Activated CD4-positive, alpha-beta T cell treated with anti-CD3 and anti-CD28 coated beads, Interleukin-2, amount 10 ng/mL, durations not matched to agents 7 days and 5 days (primary cell): ENCODE results near the gene IL15RA. TPM values are rescaled to one million over a fixed set of nuclear protein-coding genes. Genes with fewer than 3 reads are reported as not detected.
"Not testable (repeated sequence)": the region's sequence is repeated elsewhere in the genome, so short reads cannot be mapped to it uniquely, and the experiment has no call there.

Experiments used
- CTCF ChIA-PET: fragments of 350-600 bp; sonication (Branson Sonifier 250); formaldehyde crosslinking; loops from one replicate; lab custom pipeline; 2021; ENCODE audit warnings: antibody characterized with exemption; lab: Charles Lee
- POLR2A ChIA-PET: fragments of 350-600 bp; sonication (Branson Sonifier 250); formaldehyde crosslinking; loops from one replicate; lab custom pipeline; 2021; ENCODE audit warnings: antibody characterized with exemption; lab: Charles Lee
- DNase-seq: peaks from one replicate; pipeline ENCODE4 v3.0.0-alpha.2; 2020
- H3K27ac Mint-ChIP-seq: one replicate; pipeline ENCODE4 v1.8.0; 2021; ENCODE audit warnings: mild to moderate bottlenecking, moderate library complexity, mixed read lengths
- H3K27me3 Mint-ChIP-seq: one replicate; pipeline ENCODE4 v1.8.0; 2021; ENCODE audit warnings: mixed read lengths
- H3K36me3 Mint-ChIP-seq: one replicate; pipeline ENCODE4 v1.8.0; 2021; ENCODE audit warnings: low read depth, mixed read lengths
- H3K4me1 Mint-ChIP-seq: one replicate; pipeline ENCODE4 v1.8.0; 2021; ENCODE audit warnings: mixed read lengths
- H3K4me3 Mint-ChIP-seq: one replicate; pipeline ENCODE4 v1.8.0; 2021; ENCODE audit warnings: mild to moderate bottlenecking, moderate library complexity, mixed read lengths
- H3K9me3 Mint-ChIP-seq: one replicate; pipeline ENCODE4 v1.8.0; 2021; ENCODE audit warnings: mixed read lengths
- total RNA-seq, 2 experiments: library from RNA; stranded (reverse); gene quantifications; one replicate each; pipeline ENCODE4 v1.2.3, GENCODE V29; 2021

The IL15RA gene
- total RNA-seq, 2 experiments from 2014 or later = 16.1 to 16.5 TPM

DNA sequence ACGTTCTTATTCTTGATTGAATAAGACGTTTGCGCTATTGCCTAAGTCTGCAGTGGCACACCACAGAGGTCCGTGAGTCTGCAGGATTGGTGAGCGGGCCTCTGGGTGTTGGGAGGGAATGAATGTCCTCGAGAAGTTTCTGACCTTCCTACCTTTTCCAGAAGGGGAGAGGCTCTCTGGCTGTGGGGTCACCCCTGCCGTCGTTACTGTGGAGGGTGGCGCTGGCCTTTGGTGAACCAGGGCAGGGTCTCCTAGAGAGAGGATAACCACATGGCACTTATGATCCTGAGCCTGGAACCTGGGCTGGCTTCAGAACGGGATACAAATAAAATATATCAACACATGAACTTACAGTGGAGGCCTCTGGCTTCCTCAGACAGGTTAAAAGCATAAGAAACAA is 13.8 kb downstream of the IL15RA start:
- POLR2A ChIA-PET = no interaction called here
- H3K27me3 Mint-ChIP-seq = no peaks in the 10 kb centered on the region
- no peak for DNase-seq

DNA sequence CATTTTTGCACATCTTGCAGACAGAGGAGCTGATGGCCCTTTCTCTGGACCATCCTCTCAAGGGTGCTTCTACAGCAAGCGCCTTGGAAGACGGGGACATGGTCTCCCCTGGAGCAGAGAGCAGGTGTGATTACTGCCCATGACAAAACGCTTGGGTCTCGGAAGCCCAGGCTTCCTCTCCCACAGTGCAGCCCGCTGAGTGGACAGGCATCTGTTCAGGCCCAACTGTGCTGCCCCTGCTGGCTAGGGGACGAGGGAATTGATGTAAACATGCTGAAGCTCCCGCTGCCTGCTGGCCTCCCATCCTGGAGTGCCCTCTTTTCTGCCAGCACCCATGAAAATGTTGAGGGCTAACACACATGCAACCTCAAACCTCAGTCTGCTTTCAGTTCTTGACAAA is 14.3 kb downstream of the IL15RA start:
- DNase-seq = no peak
- Mint-ChIP-seq H3K27me3 (no peaks in the 10 kb centered on the region), H3K27ac (no peak overlapping the region), H3K36me3 (peaks cover 29% of the 10 kb centered on the region), H3K9me3 (no peaks in the 10 kb centered on the region), H3K4me1 (peaks cover 3% of the 10 kb centered on the region), H3K4me3 (no peak overlapping the region)
- POLR2A ChIA-PET = no interaction called here
- CTCF ChIA-PET = no interaction called here

More for the DNA sequence above, 13.8 kb downstream of the IL15RA start:
- Mint-ChIP-seq H3K4me1 (peaks cover 3% of the 10 kb centered on the region), H3K9me3 (no peaks in the 10 kb centered on the region), H3K27ac (no peak overlapping the region), H3K36me3 (peaks cover 30% of the 10 kb centered on the region), H3K4me3 (no peak overlapping the region)
- CTCF ChIA-PET = no interaction called here

DNA sequence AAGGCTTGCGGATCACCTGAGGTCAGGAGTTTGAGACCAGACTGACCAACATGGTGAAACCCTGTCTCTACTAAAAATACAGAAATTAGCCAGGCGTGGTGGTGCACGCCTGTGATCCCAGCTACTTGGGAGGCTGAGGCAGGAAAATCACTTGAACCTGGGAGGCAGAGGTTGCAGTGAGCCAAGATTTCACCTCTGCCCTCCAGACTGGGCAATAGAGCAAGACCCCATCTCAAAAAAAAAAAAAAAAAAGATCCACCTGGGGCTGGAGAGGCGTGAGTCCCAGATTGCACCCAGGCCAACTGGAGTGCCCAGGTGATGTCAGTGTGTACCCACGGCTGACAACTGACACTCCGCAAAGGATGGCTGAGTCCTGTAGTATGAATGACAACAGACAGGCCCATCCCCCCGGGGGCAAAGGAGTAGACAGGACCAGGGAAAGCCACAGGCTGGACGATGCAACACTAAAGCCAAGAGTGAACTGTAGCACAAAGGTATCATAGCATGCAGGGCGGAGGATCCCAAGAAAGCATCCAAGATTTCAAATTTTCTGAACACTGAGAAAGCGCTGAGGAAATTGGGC is 14.9 kb downstream of the IL15RA start:
- DNase-seq, POLR2A ChIA-PET, H3K9me3 Mint-ChIP-seq, CTCF ChIA-PET, H3K4me1 Mint-ChIP-seq, H3K4me3 Mint-ChIP-seq, H3K27ac Mint-ChIP-seq, H3K27me3 Mint-ChIP-seq: not testable (repeated sequence)
- H3K36me3 Mint-ChIP-seq = peaks cover 29% of the 10 kb centered on the region

DNA sequence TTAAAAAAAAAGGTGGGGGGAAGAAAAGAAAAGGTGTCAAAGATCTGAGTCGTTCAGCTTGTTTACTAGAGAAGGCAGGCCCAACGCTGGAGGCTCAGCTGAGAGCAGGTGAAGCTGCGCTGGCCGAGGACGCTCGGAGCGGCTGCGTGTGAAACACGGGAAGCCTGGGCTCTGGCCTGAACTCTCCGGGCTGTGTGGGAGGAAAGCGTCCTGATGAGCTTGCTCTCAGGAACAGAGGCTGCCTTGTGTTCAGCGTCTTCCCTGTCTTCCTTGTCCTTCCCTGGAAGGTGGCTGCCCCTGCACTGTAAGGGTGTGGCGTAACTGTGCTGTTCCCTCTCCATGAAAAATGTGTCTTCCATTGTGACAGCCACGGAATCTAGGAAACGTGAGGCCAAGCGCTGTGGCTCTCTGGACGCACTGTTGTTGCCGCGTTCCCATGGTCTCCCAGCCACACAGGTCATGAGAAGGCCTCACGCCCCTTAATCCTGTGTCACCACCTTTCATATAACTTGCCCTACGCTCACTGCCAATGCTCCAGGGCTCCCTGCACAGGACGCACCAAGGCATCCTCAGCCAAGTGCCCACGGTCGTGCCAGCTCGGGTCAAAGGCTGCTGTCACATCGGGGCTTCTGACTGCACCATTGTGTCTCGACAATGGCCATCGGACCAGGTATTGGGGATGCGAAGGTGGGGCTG is 15.8 kb downstream of the IL15RA start:
- no peak for DNase-seq
- Mint-ChIP-seq H3K4me3 (no peak overlapping the region), H3K9me3 (no peaks in the 10 kb centered on the region), H3K36me3 (peaks cover 28% of the 10 kb centered on the region), H3K27me3 (no peaks in the 10 kb centered on the region), H3K27ac (no peak overlapping the region), H3K4me1 (peaks cover 3% of the 10 kb centered on the region)
- ChIA-PET POLR2A (no interaction called here), CTCF (interaction anchor here (0.6 to 1.1 kb wide), 3 partner anchors 34 to 686 kb away, joined by 3 to 4 read pairs (median 3); no protein-coding TSS in a partner anchor)

DNA sequence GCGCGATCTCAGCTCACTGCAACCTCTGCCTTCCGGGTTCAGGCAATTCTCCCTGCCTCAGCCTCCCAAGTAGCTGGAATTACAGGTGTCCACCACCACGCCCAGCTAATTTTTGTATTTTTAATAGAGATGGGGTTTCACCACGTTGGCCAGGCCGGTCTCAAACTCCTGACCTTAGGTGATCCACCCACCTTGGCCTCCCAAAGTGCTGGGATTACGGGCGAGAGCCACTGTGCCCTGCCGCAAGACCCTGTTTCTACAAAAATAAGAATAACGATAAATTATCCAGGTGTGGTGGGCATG is 16.4 kb downstream of the IL15RA start:
- H3K27ac Mint-ChIP-seq, DNase-seq, H3K27me3 Mint-ChIP-seq, H3K4me3 Mint-ChIP-seq, H3K9me3 Mint-ChIP-seq, H3K4me1 Mint-ChIP-seq, POLR2A ChIA-PET: not testable (repeated sequence)
- CTCF ChIA-PET = interaction anchor here (0.6 to 1.1 kb wide), 3 partner anchors 33 to 129 kb away, joined by 3 read pairs; no protein-coding TSS in a partner anchor
- H3K36me3 Mint-ChIP-seq = peaks cover 30% of the 10 kb centered on the region

DNA sequence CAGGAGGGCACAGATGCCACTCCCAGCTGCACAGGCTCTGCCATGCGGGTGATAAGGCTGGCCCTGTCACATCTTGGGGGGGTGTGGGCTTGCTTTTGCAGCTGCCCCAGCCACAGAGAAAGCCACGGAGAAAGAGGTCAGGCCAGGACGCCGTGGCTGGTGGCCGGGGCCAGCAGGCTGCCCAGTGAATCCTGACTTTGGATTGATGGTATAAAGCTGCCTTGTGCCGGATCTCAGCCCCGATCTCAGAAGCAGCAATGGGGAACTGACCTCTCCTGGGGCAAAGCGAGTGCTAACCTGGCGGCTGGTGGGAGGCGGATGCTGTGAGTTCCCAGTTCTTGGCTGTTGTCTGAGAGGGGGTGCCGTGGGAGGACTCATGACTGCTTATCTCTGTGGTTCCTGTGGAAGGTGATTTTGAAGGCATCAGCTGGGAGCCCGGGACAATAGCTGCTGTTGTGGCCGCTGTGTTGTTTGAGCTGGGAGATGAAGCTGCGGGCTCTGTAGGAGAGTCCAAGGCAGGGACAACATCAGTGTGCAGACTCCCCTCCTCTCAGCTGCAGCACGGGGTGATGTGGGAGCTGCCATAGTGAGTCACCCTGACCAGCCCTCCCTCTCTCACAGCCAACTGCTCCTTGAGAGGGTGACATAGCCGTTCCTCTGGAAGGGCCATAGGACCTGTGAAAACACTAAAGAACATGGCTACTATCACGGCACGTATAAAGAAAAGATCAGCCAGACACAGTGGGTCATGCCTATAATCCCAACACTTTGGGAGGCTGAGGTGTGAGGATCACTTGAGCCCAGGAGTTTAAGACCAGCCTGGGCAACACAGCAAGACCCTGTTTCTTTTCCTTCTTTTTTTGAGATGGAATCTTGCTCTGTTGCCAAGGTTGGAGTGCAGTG is 17.0 kb downstream of the IL15RA start:
- Mint-ChIP-seq H3K27ac (no peak overlapping the region), H3K36me3 (peaks cover 30% of the 10 kb centered on the region), H3K9me3 (no peaks in the 10 kb centered on the region)

DNA sequence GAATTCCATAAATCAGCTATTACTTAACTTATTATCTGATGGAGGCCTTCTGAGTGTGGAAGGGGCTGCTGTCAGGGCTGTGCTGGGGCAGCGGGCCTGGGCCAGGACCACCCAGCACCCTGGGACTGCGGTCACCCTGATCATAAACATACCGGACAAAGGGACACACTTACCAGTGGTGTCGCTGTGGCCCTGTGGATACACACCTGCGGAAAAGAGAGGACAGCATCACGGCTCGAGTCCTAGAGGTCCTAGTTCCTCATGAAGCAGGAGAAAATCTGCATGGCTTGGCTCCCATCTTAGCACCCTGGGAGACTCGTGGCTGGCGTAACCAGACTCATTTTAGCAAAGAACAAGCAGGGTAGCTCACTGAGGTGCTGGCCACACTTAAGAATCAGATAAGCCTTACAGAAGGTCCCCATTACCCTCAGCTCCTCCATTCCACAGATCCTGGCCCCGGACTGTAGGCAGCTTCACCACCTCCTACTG is 17.7 kb downstream of the IL15RA start:
- Mint-ChIP-seq H3K4me3 (no peak overlapping the region), H3K36me3 (peaks cover 33% of the 10 kb centered on the region), H3K27me3 (no peaks in the 10 kb centered on the region), H3K9me3 (no peaks in the 10 kb centered on the region), H3K27ac (no peak overlapping the region), H3K4me1 (peaks cover 3% of the 10 kb centered on the region)
- no peak for DNase-seq
- CTCF ChIA-PET = interaction anchor here (1.3 to 1.5 kb wide), 2 partner anchors 11 to 29 kb away, joined by 3 read pairs; no protein-coding TSS in a partner anchor
- POLR2A ChIA-PET = no interaction called here

More for the DNA sequence above, 17.0 kb downstream of the IL15RA start:
- H3K4me1 Mint-ChIP-seq = peaks cover 3% of the 10 kb centered on the region
- ChIA-PET CTCF (interaction anchor here (0.6 to 1.3 kb wide), 4 partner anchors 10 to 130 kb away, joined by 3 read pairs; no protein-coding TSS in a partner anchor), POLR2A (no interaction called here)
- no peaks in the 10 kb centered on the region for H3K27me3 Mint-ChIP-seq
- no peak overlapping the region for H3K4me3 Mint-ChIP-seq
- no peak for DNase-seq

DNA sequence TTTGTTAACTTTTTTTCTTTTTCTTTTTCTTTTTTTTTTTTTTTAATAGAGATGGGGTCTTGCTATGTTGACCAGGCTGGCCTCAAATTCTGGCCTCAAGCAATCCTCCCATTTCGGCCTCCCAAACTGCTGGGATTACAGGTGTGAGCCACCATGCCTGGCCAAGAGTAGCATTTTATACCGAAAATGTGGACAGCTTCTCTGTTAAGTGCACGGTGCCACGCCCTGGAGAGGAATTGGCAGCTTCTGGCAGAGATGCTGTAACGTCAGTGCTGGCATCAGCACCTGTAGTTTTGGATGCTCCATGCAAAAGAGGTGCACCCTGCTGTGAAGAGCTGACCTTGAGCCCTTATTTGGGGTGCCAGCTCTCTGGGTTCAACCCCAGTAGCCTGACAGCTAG is 18.2 kb downstream of the IL15RA start:
- POLR2A ChIA-PET = no interaction called here
- Mint-ChIP-seq H3K9me3 (no peaks in the 10 kb centered on the region), H3K4me1 (peaks cover 3% of the 10 kb centered on the region), H3K27me3 (no peaks in the 10 kb centered on the region), H3K36me3 (peaks cover 33% of the 10 kb centered on the region), H3K27ac (no peak overlapping the region), H3K4me3 (no peak overlapping the region)
- CTCF ChIA-PET = interaction anchor here (1.3 to 1.5 kb wide), 2 partner anchors 11 to 28 kb away, joined by 3 read pairs; no protein-coding TSS in a partner anchor
- no peak for DNase-seq

DNA sequence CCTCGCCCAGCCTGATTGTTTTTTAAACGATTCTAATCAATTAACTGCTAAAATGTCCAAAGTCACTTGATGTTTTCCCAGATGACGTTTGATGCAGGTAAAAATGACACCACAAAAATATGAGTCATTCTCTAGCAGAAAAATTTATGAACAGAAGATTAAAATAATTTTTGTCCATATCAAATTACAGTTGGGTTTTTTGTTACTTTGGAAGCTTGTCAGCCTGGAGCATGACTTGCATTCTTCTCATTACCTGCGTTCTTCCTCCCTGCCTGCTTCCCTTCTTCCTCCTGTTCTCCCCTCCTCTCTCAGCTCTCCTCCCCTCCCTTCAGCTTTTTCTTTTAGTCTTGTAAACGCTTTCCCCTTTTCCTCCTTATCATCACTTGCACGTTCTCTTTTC is 18.7 kb downstream of the IL15RA start:
- POLR2A ChIA-PET = no interaction called here

DNA sequence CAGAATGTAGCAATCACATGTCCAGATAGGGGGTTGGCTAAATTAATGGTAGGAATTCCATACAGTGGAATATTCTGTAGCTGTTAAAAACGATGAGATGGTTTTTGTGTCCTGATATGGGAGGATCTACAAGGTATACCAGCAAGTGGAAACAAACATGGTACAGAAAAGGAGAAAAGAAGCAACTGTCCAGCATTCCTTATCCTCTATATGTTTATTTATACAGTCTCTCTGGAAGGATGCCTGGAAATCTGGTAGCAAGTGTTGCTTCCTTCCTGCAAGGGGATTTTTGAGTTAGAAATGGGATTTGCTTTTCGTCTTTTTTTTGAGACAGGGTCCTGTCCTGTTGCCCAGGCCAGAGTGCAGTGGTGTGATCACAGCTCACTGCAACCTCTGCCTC is 19.3 kb downstream of the IL15RA start:
- H3K4me1 Mint-ChIP-seq = no peaks in the 10 kb centered on the region
- H3K27ac Mint-ChIP-seq = no peak overlapping the region
- DNase-seq = no peak
- no peak overlapping the region for H3K4me3 Mint-ChIP-seq
- H3K36me3 Mint-ChIP-seq = peaks cover 27% of the 10 kb centered on the region
- H3K27me3 Mint-ChIP-seq = no peaks in the 10 kb centered on the region
- POLR2A ChIA-PET = no interaction called here
- H3K9me3 Mint-ChIP-seq = no peaks in the 10 kb centered on the region
- CTCF ChIA-PET = interaction anchor here (0.7 kb wide), 1 partner anchor 18 kb away, joined by 3 read pairs; no protein-coding TSS in a partner anchor

More for the DNA sequence above, 18.7 kb downstream of the IL15RA start:
- Mint-ChIP-seq H3K36me3 (peaks cover 31% of the 10 kb centered on the region), H3K4me1 (peaks cover 1% of the 10 kb centered on the region), H3K27me3 (no peaks in the 10 kb centered on the region), H3K4me3 (no peak overlapping the region), H3K27ac (no peak overlapping the region), H3K9me3 (no peaks in the 10 kb centered on the region)
- CTCF ChIA-PET = interaction anchor here (0.7 to 1.5 kb wide), 2 partner anchors 19 to 28 kb away, joined by 3 read pairs; no protein-coding TSS in a partner anchor
- DNase-seq = no peak

DNA sequence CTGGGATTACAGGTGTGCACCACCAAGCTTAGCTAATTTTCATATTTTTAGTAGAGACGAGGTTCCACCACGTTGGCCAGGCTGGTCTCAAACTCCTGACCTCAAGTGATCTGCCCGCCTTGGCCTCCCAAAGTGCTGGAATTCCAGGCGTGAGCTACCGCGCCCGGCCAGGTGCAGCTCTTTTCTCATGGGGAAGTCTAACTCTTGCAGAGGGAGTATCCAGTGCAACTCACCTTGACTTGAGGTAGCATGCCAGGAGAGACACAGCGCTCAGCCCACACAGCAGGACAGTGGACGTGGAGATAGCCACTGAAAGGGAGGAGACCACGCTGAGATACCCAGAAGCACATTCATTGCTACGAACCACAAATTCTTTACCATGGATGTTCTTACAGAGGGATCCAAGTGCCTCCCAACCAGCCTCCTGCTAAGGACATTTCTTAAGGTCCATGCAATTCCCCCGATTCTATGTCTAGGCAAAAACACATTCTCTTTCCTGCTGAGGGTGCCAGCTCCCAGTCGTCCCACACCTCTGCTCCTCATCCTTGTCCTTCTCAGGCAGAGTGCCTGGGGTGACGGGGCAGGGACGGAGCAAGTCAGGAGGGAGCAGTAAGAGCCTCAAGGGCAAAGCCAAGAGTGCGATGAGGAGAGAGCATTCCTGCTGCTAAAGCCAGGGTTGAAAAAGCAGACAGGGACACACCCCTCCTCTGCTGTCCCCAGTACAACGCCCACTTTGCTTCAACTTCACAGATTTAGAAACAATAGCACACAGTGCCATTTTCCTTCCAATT is 21.0 kb downstream of the IL15RA start:
- CTCF ChIA-PET = no interaction called here
- H3K36me3 Mint-ChIP-seq = peaks cover 20% of the 10 kb centered on the region
- H3K4me1 Mint-ChIP-seq = no peaks in the 10 kb centered on the region
- POLR2A ChIA-PET = no interaction called here
- no peak overlapping the region for H3K27ac Mint-ChIP-seq
- DNase-seq = no peak
- H3K27me3 Mint-ChIP-seq = no peaks in the 10 kb centered on the region
- no peak overlapping the region for H3K4me3 Mint-ChIP-seq
- no peaks in the 10 kb centered on the region for H3K9me3 Mint-ChIP-seq

DNA sequence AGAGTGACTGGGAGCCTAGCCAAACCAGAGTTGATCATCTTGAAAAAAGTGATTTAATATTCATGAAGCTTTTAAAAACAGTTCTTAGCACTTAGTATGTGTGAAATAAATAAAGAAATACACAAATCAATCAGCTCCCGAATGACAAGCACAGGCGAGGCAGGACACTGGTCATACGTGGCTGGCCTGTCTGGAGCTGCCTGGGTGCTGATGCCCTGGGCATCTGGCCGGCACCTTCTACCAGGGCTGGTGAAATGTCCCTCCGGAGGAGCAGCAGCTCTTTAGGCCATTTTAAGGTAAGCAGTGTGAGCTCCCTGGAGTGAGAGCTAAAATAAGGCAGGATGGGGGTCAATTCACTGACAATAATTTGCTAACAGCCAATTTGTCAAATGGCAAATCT is 23.7 kb downstream of the IL15RA start:
- Mint-ChIP-seq H3K27me3 (no peaks in the 10 kb centered on the region), H3K9me3 (no peaks in the 10 kb centered on the region), H3K27ac (peak overlapping the region; percentile 48), H3K4me3 (no peak overlapping the region), H3K4me1 (no peaks in the 10 kb centered on the region), H3K36me3 (peaks cover 12% of the 10 kb centered on the region)
- CTCF ChIA-PET = interaction anchor here (0.7 to 0.9 kb wide), 3 partner anchors 13 to 1361 kb away, joined by 4 to 10 read pairs (median 5); no protein-coding TSS in a partner anchor
- POLR2A ChIA-PET = no interaction called here
- no peak for DNase-seq
